ENCODE measurements around the gene MAT1A. TPM values are rescaled to one million over a fixed set of nuclear protein-coding genes. Genes with fewer than 3 reads are reported as not detected.

The MAT1A gene
- total RNA-seq, 2 donors from 2014 or later: not detected

Other genes with a start within 250 kb of the MAT1A start
- gene TMEM254, start 211.0 kb downstream of the MAT1A start, total RNA-seq: 10 to 100 TPM; 15.6 to 15.8 TPM
- not detected for gene PLAC9, start 156.9 kb downstream of the MAT1A start, total RNA-seq
- 100 to 1,000 TPM; 207 to 229 TPM for gene ANXA11, start 84.1 kb downstream of the MAT1A start, total RNA-seq
- not detected for gene DYDC1, start 67.1 kb upstream of the MAT1A start, total RNA-seq
- gene DYDC2, start 67.1 kb upstream of the MAT1A start, total RNA-seq: not detected
- gene PRXL2A, start 118.9 kb upstream of the MAT1A start, total RNA-seq: 10 to 100 TPM; 11.0 to 15.5 TPM
- 10 to 100 TPM; 44.2 to 47.8 TPM for gene TSPAN14, start 164.7 kb upstream of the MAT1A start, total RNA-seq
- gene SH2D4B, start 248.2 kb upstream of the MAT1A start, total RNA-seq: under 1 TPM; 0.34 to 0.46 TPM